ENCODE results near the gene CLSTN1. TPM values are rescaled to one million over a fixed set of nuclear protein-coding genes. Genes with fewer than 3 reads are reported as not detected.
"Not testable (repeated sequence)": the region's sequence is repeated elsewhere in the genome, so short reads cannot be mapped to it uniquely, and the experiment has no call there.

Gene CLSTN1
- polyA plus RNA-seq, 4 donors, result 29.2 to 78.8 (median 41.8) TPM

GRCh38 chr1:9808459-9808858 lies 15.3 kb downstream of the CLSTN1 start:
- Histone ChIP-seq H3K4me1 (ENCODE audit: control insufficient read depth in 3 of 3, insufficient read depth in 2 of 3, low read depth in 1 of 3, low read length in 2 of 3) (peaks cover 0 to 2% (median 0%) of the 10 kb centered on the region in 3 donors), H3K27ac (ENCODE audit: low read depth in 1 of 3, low read length in 2 of 3) (no peak overlapping the region), H3K27me3 (ENCODE audit: control insufficient read depth in 3 of 3, insufficient read depth in 3 of 3, low read length in 3 of 3) (no peaks in the 10 kb centered on the region), H3K4me3 (ENCODE audit: low read depth in 1 of 3, low read length in 3 of 3) (no peak overlapping the region), H3K36me3 (ENCODE audit: control insufficient read depth in 3 of 3, insufficient read depth in 2 of 3, low read depth in 1 of 3, low read length in 3 of 3) (peaks cover 0 to 15% (median 0%) of the 10 kb centered on the region in 3 donors), H3K9me3 (ENCODE audit: control insufficient read depth in 2 of 2, insufficient read depth in 1 of 2, low read depth in 1 of 2, low read length in 1 of 2) (no peaks in the 10 kb centered on the region)
- 77 to 86% (median 82%) methylated on average over 8 of the region's 8 CpGs for WGBS, 3 donors
- DNase-seq, result no peak
- FAIRE-seq, result no peak

GRCh38 chr1:9807541-9807940 lies 16.2 kb downstream of the CLSTN1 start:
- Histone ChIP-seq H3K27me3 (ENCODE audit: control insufficient read depth in 3 of 3, insufficient read depth in 3 of 3, low read length in 3 of 3) (no peaks in the 10 kb centered on the region), H3K27ac (ENCODE audit: low read depth in 1 of 3, low read length in 2 of 3) (no peak overlapping the region), H3K9me3 (ENCODE audit: control insufficient read depth in 2 of 2, insufficient read depth in 1 of 2, low read depth in 1 of 2, low read length in 1 of 2) (no peaks in the 10 kb centered on the region), H3K36me3 (ENCODE audit: control insufficient read depth in 3 of 3, insufficient read depth in 2 of 3, low read depth in 1 of 3, low read length in 3 of 3) (peaks cover 0 to 15% (median 0%) of the 10 kb centered on the region in 3 donors), H3K4me1 (ENCODE audit: control insufficient read depth in 3 of 3, insufficient read depth in 2 of 3, low read depth in 1 of 3, low read length in 2 of 3) (peaks cover 0 to 2% (median 0%) of the 10 kb centered on the region in 3 donors), H3K4me3 (ENCODE audit: low read depth in 1 of 3, low read length in 3 of 3) (no peak overlapping the region)
- no peak for FAIRE-seq
- DNase-seq, result no peak
- WGBS, 3 donors, result 75 to 88% (median 76%) methylated on average over 12 of the region's 12 CpGs

GRCh38 chr1:9805972-9806371 lies 17.8 kb downstream of the CLSTN1 start:
- H3K27ac ChIP-seq (ENCODE audit: low read depth in 1 of 3, low read length in 2 of 3); H3K9me3 ChIP-seq (ENCODE audit: control insufficient read depth in 2 of 2, insufficient read depth in 1 of 2, low read depth in 1 of 2, low read length in 1 of 2); H3K4me3 ChIP-seq (ENCODE audit: low read depth in 1 of 3, low read length in 3 of 3); DNase-seq; FAIRE-seq; H3K27me3 ChIP-seq (ENCODE audit: control insufficient read depth in 3 of 3, insufficient read depth in 3 of 3, low read length in 3 of 3); H3K4me1 ChIP-seq (ENCODE audit: control insufficient read depth in 3 of 3, insufficient read depth in 2 of 3, low read depth in 1 of 3, low read length in 2 of 3): not testable (repeated sequence)
- peaks cover 0 to 18% (median 0%) of the 10 kb centered on the region in 3 donors for H3K36me3 ChIP-seq (ENCODE audit: control insufficient read depth in 3 of 3, insufficient read depth in 2 of 3, low read depth in 1 of 3, low read length in 3 of 3)
- 84 to 88% (median 85%) methylated on average over 5 of the region's 5 CpGs for WGBS, 3 donors

GRCh38 chr1:9805006-9805508 lies 18.7 kb downstream of the CLSTN1 start:
- no peaks in the 10 kb centered on the region for H3K27me3 ChIP-seq (ENCODE audit: control insufficient read depth in 3 of 3, insufficient read depth in 3 of 3, low read length in 3 of 3)
- WGBS, 3 donors, result 47 to 73% (median 67%) methylated on average over 7 of the region's 7 CpGs
- peak overlapping the region in 2 of 3 donors; percentile 4 to 33 for H3K27ac ChIP-seq (ENCODE audit: low read depth in 1 of 3, low read length in 2 of 3)
- H3K9me3 ChIP-seq (ENCODE audit: control insufficient read depth in 2 of 2, insufficient read depth in 1 of 2, low read depth in 1 of 2, low read length in 1 of 2), result no peaks in the 10 kb centered on the region
- no peak for DNase-seq
- peaks cover 0 to 2% (median 0%) of the 10 kb centered on the region in 3 donors for H3K4me1 ChIP-seq (ENCODE audit: control insufficient read depth in 3 of 3, insufficient read depth in 2 of 3, low read depth in 1 of 3, low read length in 2 of 3)
- peaks cover 0 to 18% (median 0%) of the 10 kb centered on the region in 3 donors for H3K36me3 ChIP-seq (ENCODE audit: control insufficient read depth in 3 of 3, insufficient read depth in 2 of 3, low read depth in 1 of 3, low read length in 3 of 3)
- no peak for FAIRE-seq
- H3K4me3 ChIP-seq (ENCODE audit: low read depth in 1 of 3, low read length in 3 of 3), result no peak overlapping the region

GRCh38 chr1:9803003-9803918 lies 20.5 kb downstream of the CLSTN1 start:
- H3K27ac ChIP-seq (ENCODE audit: low read depth in 1 of 3, low read length in 2 of 3); H3K4me3 ChIP-seq (ENCODE audit: low read depth in 1 of 3, low read length in 3 of 3); H3K36me3 ChIP-seq (ENCODE audit: control insufficient read depth in 3 of 3, insufficient read depth in 2 of 3, low read depth in 1 of 3, low read length in 3 of 3); FAIRE-seq; H3K9me3 ChIP-seq (ENCODE audit: control insufficient read depth in 2 of 2, insufficient read depth in 1 of 2, low read depth in 1 of 2, low read length in 1 of 2); H3K27me3 ChIP-seq (ENCODE audit: control insufficient read depth in 3 of 3, insufficient read depth in 3 of 3, low read length in 3 of 3); DNase-seq; H3K4me1 ChIP-seq (ENCODE audit: control insufficient read depth in 3 of 3, insufficient read depth in 2 of 3, low read depth in 1 of 3, low read length in 2 of 3): not testable (repeated sequence)
- WGBS, 3 donors, result 54 to 78% (median 62%) methylated on average over 12 to 13 of the region's 13 CpGs

- FAIRE-seq (no peak), DNase-seq (no peak)
- WGBS, 3 donors, result 90 to 100% (median 94%) methylated on average over 1 of the region's 1 CpG
- H3K4me3 ChIP-seq (ENCODE audit: low read depth in 1 of 3, low read length in 3 of 3), result no peak overlapping the region
- peaks cover 0 to 4% (median 0%) of the 10 kb centered on the region in 3 donors for H3K4me1 ChIP-seq (ENCODE audit: control insufficient read depth in 3 of 3, insufficient read depth in 2 of 3, low read depth in 1 of 3, low read length in 2 of 3)
- H3K9me3 ChIP-seq (ENCODE audit: control insufficient read depth in 2 of 2, insufficient read depth in 1 of 2, low read depth in 1 of 2, low read length in 1 of 2), result no peaks in the 10 kb centered on the region
- H3K27me3 ChIP-seq (ENCODE audit: control insufficient read depth in 3 of 3, insufficient read depth in 3 of 3, low read length in 3 of 3), result no peaks in the 10 kb centered on the region
- H3K36me3 ChIP-seq (ENCODE audit: control insufficient read depth in 3 of 3, insufficient read depth in 2 of 3, low read depth in 1 of 3, low read length in 3 of 3), result peaks cover 0 to 4% (median 0%) of the 10 kb centered on the region in 3 donors
- no peak overlapping the region for H3K27ac ChIP-seq (ENCODE audit: low read depth in 1 of 3, low read length in 2 of 3)
Measured at GRCh38 chr1:9801909-9802308, 21.9 kb downstream of the CLSTN1 start.

- no peak overlapping the region for H3K4me3 ChIP-seq (ENCODE audit: low read depth in 1 of 3, low read length in 3 of 3)
- H3K27ac ChIP-seq (ENCODE audit: low read depth in 1 of 3, low read length in 2 of 3), result no peak overlapping the region
- H3K27me3 ChIP-seq (ENCODE audit: control insufficient read depth in 3 of 3, insufficient read depth in 3 of 3, low read length in 3 of 3), result no peaks in the 10 kb centered on the region
- H3K9me3 ChIP-seq (ENCODE audit: control insufficient read depth in 2 of 2, insufficient read depth in 1 of 2, low read depth in 1 of 2, low read length in 1 of 2), result no peaks in the 10 kb centered on the region
- peaks cover 0 to 4% (median 2%) of the 10 kb centered on the region in 3 donors for H3K4me1 ChIP-seq (ENCODE audit: control insufficient read depth in 3 of 3, insufficient read depth in 2 of 3, low read depth in 1 of 3, low read length in 2 of 3)
- WGBS, 3 donors, result 80 to 91% (median 85%) methylated on average over 11 of the region's 11 CpGs
- no peak for FAIRE-seq
- H3K36me3 ChIP-seq (ENCODE audit: control insufficient read depth in 3 of 3, insufficient read depth in 2 of 3, low read depth in 1 of 3, low read length in 3 of 3), result peaks cover 0 to 4% (median 0%) of the 10 kb centered on the region in 3 donors
- DNase-seq, result no peak
Measured at GRCh38 chr1:9798236-9799130, 25.3 kb downstream of the CLSTN1 start.

GRCh38 chr1:9797049-9797448 lies 26.7 kb downstream of the CLSTN1 start:
- no peak for DNase-seq
- H3K9me3 ChIP-seq (ENCODE audit: control insufficient read depth in 2 of 2, insufficient read depth in 1 of 2, low read depth in 1 of 2, low read length in 1 of 2), result no peaks in the 10 kb centered on the region
- H3K27ac ChIP-seq (ENCODE audit: low read depth in 1 of 3, low read length in 2 of 3), result no peak overlapping the region
- H3K27me3 ChIP-seq (ENCODE audit: control insufficient read depth in 3 of 3, insufficient read depth in 3 of 3, low read length in 3 of 3), result no peaks in the 10 kb centered on the region
- H3K4me1 ChIP-seq (ENCODE audit: control insufficient read depth in 3 of 3, insufficient read depth in 2 of 3, low read depth in 1 of 3, low read length in 2 of 3), result peaks cover 0 to 4% (median 2%) of the 10 kb centered on the region in 3 donors
- FAIRE-seq, result no peak
- no peak overlapping the region for H3K4me3 ChIP-seq (ENCODE audit: low read depth in 1 of 3, low read length in 3 of 3)
- H3K36me3 ChIP-seq (ENCODE audit: control insufficient read depth in 3 of 3, insufficient read depth in 2 of 3, low read depth in 1 of 3, low read length in 3 of 3), result peaks cover 0 to 4% (median 0%) of the 10 kb centered on the region in 3 donors
